IPS-NIHi7 (cell line): ENCODE measurements around the gene TMEM205.

Experiments used
- DNase-seq: peaks from one replicate; pipeline ENCODE4 v3.0.0; 2012; ENCODE audit warnings: mixed read lengths; ENCODE audit errors: extremely low spot score

TMEM205 gene

GRCh38 chr19:11299946-11300810 lies 45.9 kb downstream of the TMEM205 start:
- DNase-seq, result no peak

- no peak for DNase-seq
Measured at GRCh38 chr19:11296264-11296663, 49.8 kb downstream of the TMEM205 start.

- no peak for DNase-seq
Measured at GRCh38 chr19:11295665-11296245, 50.3 kb downstream of the TMEM205 start, which contains the start of gene TSPAN16. Gene TSPAN16 (plus strand): TSS chr19:11296160. CDS start chr19:11296298, 138 bp downstream.

GRCh38 chr19:11295180-11295579 lies 50.9 kb downstream of the TMEM205 start:
- no peak for DNase-seq

GRCh38 chr19:11293433-11294389 lies 52.4 kb downstream of the TMEM205 start:
- DNase-seq, result peak; percentile 99
